Activated T-helper 9 cell treated with anti-CD3 and anti-CD28 coated beads, Interleukin-2, amount 50 U/mL, for 16 hours (primary cell): ENCODE data around the gene BAG5.

Experiments used
- DNase-seq: peaks from one replicate; pipeline ENCODE4 v3.0.0-alpha.2; 2020; ENCODE audit warnings: low read depth

Gene BAG5

DNA sequence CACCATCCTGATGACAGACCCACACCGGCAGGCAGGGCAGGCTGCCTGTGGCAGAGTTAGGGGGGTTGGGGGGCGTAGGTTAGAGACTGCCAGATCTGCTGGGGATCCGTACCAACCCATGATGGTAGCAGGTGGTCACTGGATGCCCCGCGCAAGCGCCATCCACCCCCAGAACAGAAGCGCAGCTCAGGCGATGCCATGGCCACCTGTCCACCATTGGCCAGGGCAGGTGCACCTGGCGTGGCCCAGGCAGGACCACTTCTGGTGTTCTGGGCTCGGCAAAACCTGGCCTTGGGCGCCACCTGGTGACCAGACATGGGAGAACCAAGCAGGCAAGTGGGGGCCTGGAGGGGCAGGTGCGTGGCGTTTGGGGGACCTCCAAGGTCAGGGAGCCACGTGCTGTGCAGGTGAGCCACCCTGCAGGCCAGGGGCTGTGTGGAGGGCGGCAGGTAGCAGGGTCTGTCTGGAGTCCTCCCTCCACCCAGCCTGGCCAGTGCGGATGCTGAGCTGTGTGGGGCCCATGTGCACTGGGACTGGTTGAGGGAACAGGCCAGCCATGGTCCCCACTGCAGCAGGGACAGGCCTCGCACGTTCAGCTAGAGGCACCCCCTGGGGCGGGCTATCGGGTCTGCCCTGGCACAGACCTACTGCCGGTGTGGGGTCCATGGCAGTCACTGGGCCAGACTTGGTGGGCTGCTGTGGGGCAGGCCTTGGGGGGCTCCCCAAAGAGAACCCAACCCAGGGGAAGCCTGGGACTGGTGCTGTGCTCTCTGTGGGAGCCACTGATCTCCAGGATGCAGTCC is 15.6 kb downstream of the BAG5 start:
- peak; percentile 71 for DNase-seq

DNA sequence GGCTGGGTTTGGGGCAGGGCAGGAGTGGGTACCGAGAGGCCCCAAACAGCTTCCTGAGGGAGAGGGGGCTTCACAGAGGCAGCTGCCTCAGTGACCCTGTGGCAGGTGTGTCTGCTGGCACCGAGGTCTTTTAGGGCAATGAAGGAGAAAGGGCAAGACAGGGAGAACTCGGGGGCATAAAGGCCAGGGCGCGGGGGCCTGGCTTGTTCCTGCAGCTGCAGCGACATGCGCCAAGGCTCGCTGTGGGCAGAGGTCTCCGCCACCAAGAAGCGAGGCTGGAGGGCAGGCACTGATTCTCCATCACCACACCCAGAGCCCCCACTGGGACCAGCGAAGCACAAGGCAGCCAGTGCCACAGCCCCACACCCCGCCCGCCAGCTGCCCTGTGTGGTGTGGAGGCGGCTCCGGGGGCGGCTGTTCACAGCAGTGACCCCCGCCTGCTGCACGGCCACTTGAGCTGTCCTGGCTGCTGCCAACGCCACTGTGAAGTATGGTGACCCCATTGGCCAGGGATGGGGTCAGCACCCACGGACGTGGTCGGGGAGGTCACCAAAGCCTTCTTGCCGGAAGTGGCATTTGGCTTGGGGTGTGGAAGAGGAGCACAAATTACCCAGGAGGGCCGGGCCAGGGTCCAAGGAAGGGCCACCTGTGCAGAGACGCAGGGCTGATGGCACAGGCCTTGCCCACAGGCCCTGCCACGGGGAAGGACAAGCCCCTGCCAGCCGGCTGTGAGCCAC is 16.4 kb downstream of the BAG5 start:
- DNase-seq = no peak

DNA sequence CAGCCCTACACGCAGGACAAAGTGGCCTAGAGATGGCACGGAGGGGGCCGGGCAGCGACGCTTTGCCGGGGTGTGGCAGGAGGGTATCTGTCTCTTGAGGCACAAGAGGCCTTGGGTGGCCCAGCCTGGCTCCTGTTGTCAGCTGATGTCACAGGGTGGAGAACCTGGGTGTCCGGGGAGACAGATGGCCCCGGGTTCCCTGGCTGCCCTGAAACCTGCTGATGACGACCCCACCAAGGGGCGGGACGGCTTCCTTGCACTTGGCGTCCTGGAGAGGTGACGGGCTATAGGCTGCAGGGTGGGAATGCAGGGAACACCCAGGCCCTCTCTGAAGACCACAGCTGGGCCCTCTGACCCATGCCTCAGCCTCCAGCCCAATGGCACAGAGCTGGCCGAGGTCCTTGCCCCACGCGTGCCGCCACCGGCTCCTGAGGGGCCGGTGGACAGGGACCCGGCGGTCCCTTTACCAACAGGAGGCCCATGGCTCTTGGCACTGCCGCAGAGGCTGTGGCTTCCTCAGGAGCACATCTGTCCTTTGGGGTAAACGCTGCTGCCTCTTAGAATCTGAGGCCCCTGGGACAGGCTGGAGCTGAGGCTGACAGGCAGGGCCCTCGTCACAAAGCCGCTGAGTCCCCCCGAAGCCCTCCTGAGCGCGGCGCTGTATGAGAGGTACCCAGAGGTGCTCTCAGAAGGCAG is 17.1 kb downstream of the BAG5 start:
- DNase-seq = no peak

DNA sequence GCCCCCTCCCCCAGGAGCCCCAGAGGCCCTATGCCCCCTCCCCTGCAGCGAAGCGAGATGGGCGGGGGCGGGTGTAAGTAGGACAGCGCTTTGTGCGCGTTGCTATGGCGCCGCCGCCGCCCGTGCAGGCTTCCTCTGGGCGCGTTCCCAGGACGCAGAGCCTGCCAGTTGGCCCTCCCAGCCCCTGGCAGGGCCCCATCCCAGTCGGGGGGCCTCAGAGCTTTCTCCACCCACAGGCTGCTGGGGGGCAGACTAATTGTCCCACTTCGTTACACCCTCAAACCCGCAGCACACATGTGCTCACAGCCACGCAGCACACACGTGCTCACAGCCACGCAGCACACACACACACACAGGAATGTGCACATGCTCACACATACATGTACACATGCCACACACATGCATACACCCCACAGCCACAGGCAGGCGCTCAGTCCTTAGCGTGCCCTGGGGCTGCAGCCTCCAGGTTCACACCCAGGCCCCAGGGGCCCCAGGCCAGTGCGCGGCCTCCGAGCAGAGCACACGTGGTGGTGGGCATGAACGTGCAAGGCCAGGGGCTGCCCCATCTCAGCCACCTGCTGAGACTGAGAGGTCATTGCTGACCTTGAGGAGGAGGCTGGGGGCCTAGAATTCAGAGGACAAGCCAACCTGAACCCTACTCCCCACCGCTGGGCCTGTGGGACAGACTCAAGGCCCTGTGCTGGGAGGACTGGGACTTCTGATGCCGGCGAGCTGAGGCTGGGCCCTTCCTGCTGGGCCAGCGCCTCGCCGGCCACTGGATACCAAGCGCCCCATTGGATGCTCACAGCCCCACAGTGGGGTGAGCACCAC is 17.9 kb downstream of the BAG5 start:
- DNase-seq = no peak

DNA sequence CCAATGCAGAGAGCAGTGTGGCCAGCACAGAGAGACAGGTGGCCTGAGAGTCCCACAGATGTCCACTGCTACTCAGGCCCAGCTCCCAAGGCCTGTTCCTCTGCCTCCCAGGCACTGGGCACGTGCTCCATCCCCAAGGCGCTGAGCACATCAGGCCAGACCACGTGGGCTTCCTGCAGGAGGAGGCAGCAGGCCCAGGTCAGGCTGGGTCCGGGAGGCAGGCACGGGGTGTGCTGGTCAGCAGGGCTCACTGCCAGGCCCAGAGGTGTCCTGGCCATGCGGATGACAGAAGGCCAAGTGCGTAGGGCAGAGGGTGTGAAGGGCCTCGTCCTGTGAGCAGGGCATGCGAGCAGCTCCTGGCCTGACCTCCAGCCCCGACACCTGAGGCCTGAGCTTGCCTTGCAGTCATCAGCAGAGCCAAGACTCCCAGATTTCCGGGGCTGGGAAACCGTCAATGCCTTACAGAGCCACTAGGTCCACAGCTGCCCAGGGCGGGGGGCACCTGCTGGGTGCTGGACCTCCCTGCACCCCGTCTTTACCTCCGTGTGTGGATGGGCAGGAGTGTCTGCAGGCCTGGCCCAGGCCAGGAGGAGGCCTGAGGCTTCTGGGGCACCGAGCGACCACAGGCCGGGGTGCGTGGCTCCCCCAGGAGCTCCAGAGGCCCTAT is 18.6 kb downstream of the BAG5 start:
- DNase-seq = no peak

DNA sequence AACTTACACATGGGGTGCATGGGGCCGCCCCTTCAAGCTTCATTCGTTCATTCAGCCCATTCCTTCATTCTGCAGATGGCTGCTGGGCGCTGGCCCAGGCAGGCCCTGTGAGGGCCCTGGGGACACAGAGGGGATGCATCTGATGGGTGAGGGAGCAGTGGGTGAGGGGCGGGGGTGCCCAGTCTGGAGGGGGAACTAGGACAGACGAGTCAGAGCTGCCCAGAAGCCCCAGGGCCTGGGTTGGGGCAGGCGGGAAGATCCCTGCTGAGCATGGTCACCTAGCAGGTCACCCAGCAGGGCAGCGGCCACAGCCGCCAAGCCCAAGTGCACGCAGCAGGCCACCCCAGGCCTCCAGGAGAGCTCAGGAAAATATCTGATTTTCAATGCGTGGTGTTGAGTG is 19.3 kb downstream of the BAG5 start:
- no peak for DNase-seq

DNA sequence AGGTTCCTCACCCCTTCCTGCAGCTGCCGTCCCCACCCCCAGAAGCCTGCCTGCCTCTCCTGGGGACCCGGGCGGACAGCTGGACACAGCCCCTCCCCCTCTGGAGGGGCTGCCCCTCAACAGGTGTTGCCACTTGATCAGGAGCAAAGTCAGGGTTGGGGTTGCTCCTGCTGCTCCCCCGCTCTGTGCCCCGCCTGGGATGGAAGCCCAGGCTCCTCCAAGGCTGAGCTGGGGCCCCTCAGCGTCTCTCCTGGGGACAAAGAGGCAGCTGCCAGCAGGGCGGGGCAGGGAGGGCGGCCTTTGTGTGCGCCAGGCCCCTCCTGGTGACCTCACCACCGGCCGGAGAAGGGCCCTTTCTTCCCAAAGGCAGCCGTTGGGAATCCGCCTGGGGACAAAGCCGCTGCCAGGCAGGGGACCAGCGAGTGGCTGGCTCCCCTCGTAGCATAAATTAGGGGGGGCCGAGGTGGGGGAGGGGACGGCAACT is 19.8 kb downstream of the BAG5 start:
- DNase-seq = no peak

DNA sequence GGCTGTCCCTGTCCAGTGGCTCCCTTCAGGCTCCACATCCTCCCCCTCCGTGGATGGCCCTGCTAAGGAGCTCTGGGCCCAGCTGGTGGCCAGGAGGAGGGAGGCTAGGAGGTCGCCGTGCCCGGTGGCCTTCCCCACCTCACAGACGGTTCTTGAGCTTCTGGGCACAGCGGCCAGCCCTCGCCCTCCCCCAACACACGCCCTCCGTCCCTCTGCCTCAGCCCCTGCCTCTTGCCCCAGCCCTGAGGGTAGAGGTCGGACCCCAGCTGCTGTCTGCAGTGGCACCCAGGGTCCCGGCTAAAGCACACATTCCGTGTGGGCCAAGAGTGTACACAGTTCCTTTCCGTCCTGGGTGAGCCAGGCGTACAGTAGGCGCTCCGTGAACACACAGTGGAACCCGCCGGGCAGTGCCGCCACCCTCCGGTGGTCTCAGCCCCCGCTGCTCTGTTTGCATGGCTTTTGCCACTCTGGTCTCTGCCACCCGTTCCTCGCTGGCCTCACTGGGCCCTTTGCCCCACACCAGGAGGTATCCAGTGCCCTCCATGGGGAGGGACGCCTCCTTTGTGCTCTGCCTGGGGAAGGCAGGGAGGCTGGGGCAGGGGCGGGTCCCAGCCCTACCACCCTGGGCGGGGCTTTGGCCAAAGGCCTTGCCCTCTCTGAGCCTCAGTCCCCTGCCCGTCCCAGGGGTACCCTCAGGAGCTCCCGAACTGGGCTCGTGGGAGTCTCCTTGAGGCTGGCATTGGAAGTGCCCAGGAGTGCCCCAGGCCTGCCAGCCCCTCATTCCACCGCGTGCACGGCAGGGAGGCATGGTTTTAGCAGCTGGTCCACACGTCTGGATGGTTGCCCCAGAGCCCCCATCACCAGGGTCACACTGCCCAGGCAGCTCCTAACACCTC is 20.5 kb downstream of the BAG5 start:
- no peak for DNase-seq

DNA sequence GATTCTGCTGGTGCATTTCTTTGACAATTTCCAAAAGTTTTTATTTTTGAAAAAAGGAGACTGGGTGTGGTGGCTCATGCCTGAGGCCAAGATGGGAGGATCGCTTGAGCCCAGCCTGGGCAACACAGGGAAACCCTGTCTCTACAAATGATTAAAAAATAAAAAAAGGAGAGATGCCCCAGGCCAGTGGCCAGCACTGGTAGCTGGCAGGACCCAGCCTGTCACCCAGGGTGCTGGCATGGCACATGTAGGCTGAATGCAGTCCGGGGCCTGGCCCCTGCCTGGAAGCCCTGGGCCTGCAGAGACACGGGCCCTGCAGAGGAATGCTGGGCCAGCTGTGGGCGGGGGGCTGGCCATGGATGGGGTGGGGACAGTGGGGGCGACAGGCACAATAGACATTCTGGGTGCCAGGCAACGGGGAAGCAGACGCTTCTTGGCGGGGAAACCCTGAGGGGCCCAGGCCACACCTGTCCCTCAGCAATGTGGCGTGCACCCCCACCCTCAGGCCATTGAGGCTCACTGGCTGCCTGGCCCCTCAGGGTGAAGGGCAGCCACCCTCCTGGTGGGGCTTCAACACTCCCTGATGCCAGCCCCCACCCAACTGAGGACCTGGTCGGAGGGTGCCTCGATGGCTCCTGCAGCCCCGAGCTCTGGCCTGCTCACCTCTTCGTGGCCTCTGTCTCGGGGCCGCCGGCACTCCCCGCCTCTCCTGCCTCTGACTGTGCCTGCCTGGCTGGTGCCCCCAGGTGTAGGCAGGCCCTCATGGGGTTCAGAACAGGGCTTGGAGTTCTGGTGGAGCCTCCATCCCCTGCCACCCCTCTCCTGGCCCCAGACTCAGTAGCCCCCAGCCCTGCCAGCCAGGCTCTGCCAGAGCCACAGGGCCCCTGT is 21.4 kb downstream of the BAG5 start:
- no peak for DNase-seq

DNA sequence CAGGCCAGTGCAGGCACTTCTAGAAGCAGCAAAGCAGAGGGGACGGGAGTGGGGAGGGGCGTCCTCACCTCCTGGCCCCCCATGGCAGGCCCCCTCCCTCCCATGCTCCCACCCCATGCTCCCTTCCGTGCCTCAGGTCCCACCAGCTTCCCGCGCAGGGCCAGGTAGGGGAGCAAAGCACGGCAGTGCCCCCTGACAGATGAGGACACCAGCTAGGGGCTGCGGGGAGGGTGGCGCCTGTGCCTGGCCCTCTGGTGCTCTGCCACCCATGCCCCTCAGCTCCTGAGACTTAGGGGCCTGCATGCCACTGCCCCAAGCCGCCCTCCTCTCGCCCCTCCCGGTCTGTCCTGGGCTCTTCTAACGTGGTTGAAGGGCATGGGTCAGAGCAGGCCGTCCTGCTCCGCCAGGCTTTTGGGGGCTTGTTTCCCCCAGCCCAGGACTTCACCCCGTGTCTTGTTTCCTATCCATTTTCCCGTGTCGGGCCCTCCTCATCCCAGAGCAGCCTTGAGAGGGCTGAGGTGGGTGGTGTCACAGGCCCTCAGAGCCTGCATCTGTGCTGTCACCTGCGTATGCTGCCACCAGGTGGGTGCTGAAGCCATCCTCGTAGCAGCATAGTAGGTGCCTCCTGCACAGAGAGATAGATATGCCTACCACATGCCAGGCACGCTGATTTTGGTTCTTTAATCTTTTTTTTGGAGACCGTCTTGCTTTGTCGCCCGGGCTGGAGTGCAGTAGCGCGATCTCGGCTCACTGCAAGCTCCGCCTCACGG is 23.2 kb downstream of the BAG5 start:
- no peak for DNase-seq

DNA sequence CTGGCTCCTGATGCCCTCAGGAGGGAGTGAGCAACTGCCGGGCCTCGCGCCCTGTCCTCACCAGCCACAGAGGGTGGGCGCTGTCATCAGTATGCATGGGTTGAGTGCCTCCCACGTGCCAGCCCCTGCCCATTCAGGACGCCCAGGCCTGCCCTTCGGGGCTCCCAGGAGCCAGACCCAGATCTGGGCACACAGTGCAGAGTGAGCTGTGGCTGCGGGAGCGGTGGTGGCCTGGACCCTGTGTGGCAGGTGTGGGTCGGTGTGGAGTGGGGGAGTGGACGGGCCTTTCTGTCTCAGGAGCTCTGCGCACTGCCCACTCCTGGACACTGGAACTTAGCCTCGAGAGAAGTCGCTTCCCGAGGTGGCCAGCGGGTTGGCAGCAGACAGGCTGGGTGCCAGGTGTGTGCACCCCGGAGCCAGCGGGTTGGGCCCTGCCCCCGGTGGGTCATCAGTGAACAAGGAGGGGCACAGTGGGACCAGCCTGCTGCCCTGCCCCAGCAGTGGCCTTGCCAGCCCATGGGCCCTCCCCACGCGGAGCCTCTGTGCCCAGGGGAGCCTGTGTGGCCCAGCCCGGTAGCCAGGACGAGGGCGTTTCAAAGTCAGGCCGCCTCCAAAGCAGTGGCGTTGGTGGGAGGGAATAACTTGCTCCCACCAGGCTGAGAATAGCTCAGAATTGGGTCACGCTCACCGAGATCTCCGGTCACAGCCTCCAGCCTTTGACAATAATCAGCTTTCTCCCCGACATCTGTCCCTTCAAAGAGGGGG is 24.0 kb downstream of the BAG5 start:
- no peak for DNase-seq

DNA sequence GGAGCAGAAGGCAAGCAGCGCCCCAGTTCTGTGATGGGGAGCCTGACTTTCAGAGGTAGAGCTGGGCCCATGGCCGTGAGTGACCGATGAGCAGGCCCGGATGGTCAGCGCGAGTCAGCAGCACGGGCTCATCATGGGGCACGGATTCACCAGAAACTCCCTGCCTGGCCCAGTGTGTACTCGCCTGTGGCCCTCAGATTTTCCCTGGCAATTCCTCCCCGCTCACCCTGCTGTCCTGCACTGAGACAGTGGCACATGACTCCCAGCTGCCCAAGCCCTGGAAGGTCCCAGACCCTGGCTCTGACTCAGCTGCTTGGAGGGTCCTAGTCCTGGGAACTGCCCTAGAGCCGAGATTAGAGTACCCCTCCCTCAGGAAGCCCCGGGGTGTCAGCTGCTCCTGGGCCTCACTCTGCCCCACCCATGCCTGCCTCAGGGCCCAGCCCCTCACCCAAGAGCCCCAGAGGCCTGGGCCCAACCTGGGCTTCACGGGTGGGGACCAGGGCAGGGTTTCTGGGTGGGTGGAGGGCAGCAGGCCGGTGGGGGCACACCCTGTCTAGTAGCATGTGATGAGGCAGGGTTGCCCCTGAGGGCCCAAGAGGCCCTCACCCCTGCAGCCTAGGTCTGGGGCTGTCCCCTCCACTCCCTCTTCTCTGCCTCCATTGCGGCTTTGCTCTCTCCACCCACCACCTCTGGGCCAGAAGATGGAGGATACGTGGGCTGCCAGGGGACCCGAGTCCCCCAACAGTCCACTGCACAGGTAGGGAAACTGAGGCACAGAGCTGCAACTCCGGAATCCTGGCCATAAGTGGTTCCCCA is 25.1 kb downstream of the BAG5 start:
- no peak for DNase-seq

DNA sequence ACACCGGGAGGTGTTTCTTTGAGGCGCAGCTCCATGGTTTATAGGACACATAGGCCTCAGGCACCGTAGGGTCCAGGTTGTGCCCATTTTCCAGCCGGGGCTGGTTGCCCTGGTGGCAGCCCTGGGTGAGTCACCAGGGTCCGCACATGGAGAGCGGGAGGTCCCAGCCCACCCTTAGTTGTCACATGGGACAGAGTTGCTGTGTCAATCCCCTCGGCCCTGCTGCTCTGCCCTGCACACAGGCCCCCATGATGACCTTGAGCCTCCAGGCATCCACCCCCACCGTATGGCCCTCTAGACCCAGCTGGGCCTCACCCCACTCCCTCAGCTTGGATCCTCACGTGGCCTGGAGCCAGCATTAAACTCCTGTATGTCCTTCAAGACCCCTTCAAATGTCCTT is 25.8 kb downstream of the BAG5 start:
- DNase-seq = no peak

DNA sequence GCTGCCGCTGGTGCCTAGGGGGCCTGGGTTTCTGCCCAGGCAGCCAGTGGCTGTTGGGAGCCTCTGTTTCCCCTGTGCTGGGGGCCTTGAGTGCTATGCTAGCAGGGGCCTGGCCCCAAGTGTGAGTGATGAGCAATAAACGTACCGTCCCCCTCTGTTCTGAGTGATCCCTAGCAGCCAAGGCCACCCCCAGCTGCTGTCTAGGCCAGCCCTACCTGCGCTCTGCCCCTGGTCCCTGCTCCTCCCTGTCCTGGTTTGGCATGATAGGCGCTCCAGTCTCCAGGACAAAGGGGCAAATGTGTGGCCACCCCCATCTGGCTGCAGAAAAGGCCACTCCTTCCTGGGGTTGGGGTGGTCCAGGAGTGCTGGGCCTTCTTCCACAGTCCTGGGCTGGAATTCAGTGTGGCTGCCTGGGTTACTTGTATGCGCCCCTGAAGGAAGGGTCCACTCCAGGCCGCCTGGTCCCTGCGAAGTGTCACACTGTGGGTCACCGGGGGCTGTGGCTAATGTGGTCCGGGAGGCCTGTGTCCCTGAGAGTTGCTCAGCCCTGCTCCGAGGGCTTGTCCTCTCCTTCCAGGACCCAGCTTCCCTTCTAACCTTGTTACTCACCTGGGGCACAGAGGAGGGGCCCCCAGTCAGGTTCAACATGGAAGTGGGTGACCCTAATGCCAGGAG is 26.4 kb downstream of the BAG5 start:
- no peak for DNase-seq

DNA sequence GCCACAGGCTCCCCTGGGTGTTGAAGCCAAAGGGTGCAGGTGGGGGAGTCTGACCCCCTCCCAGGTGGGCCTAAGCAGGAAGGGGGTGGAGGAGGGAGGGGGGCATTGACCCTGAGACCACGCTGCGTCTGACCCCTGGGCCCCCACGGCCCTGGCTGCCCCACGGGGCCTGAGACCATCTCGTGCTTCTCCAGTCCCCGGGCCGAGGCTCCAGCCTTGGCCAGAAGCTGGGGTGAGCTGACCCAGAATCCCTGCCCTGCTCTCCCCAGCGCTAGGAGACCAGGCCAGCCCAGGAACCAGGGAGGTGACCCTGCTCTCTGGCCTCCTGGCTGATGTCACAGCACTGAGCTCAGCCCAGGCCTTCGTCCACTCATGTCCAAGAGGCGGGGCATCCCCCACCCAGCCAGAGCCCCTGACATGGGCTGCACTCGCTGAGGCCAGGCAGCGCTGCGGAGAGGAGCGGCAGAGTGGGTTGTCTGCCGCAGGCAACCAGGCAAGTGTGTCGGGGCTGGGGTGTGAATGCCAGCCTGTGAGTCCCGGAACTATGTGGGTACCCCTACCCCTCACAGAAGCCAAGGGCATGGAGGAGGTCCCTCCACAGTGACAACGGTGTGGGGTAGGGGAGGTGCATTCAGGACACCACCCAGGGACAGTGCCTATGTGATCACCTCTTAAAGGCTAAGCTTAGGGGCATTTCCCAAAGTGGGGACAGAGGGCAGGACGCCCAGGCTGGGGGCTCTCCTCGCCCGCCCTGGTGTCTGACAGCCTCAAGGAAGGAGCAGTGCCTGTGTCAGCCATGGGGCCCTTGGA is 27.2 kb downstream of the BAG5 start:
- no peak for DNase-seq
